Endothelial cell of hepatic sinusoid (primary cell): Measurements from ENCODE around the gene KIAA0930.

Experiments used
- in situ Hi-C: cut with HindIII; loops from 2 replicates; pipeline ENCODE4 v1.10.0; 2017; ENCODE audit warnings: low sequenced_read_pairs

Gene KIAA0930

GRCh38 chr22:45238957-45239680 lies 1.6 kb downstream of the KIAA0930 start:
- in situ Hi-C loops, result no loop called here

GRCh38 chr22:45238076-45238956 lies 2.4 kb downstream of the KIAA0930 start:
- in situ Hi-C loops, result no loop called here

GRCh38 chr22:45237065-45237990 lies 3.4 kb downstream of the KIAA0930 start:
- in situ Hi-C loops, result no loop called here

GRCh38 chr22:45235851-45236342 lies 4.8 kb downstream of the KIAA0930 start:
- in situ Hi-C loops, result no loop called here

- in situ Hi-C loops, result no loop called here
Measured at GRCh38 chr22:45235101-45235777, 5.5 kb downstream of the KIAA0930 start.

- in situ Hi-C loops, result no loop called here
Measured at GRCh38 chr22:45233827-45234226, 6.9 kb downstream of the KIAA0930 start.

- in situ Hi-C loops, result no loop called here
Measured at GRCh38 chr22:45233386-45233785, 7.3 kb downstream of the KIAA0930 start.

GRCh38 chr22:45231293-45231692 lies 9.4 kb downstream of the KIAA0930 start:
- in situ Hi-C loops, result no loop called here

GRCh38 chr22:45230026-45230721 lies 10.5 kb downstream of the KIAA0930 start:
- in situ Hi-C loops, result no loop called here

GRCh38 chr22:45229181-45229580 lies 11.5 kb downstream of the KIAA0930 start:
- in situ Hi-C loops, result no loop called here

- in situ Hi-C loops, result no loop called here
Measured at GRCh38 chr22:45228401-45228754, 12.3 kb downstream of the KIAA0930 start.

- in situ Hi-C loops, result no loop called here
Measured at GRCh38 chr22:45227645-45228400, 12.9 kb downstream of the KIAA0930 start.

- in situ Hi-C loops, result no loop called here
Measured at GRCh38 chr22:45226503-45227186, 14.0 kb downstream of the KIAA0930 start.

GRCh38 chr22:45225732-45226502 lies 14.8 kb downstream of the KIAA0930 start:
- in situ Hi-C loops, result no loop called here

GRCh38 chr22:45224988-45225731 lies 15.5 kb downstream of the KIAA0930 start:
- in situ Hi-C loops, result no loop called here

GRCh38 chr22:45224331-45224730 lies 16.4 kb downstream of the KIAA0930 start:
- in situ Hi-C loops, result no loop called here
